Measurements from ENCODE around the gene FAIM2.

The FAIM2 gene

GRCh38 chr12:49903700-49904423 is at the start of gene FAIM2:
Gene FAIM2, minus strand, starts transcription at chr12:49903900. Its CDS starts 108 bp downstream, at chr12:49903792.
- DNase-seq: no peak

GRCh38 chr12:49953151-49953550 is 49.5 kb upstream of the FAIM2 start:
- DNase-seq: no peak

DNA sequence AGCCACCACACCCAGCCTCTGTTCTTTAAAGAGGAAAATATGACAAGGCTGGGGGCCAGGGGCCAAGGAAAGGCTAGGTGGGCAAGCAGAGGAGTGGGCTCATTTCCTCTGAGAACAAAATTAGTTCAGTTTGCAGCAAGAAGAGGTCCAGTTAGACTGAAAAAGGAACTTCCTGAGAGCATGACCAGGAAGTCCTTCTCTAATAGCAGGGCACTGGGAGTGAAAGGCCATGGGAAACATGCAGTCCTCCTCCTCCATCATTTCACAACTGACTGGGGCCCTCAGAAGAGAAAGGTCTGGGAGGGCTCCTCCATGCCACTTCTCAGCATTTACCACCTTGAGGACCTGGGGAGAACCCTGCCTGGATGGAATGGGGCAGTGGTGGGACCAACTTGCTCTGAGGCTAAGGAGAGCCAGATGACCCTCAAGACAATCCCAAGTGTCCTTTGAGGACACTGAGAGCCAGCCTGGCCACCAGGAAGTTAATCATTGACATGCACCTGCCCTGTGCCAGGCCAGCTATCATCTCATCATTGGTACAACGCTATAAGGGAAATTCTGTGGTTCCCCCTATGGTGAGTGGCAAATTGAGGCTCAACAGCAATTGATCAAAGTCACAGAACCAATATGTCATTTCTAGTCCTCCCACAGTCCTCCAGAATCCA is 48.8 kb upstream of the FAIM2 start:
- DNase-seq: no peak

- DNase-seq: no peak
These were observed 47.9 kb upstream of the FAIM2 start for GRCh38 chr12:49951411-49952240.

DNA sequence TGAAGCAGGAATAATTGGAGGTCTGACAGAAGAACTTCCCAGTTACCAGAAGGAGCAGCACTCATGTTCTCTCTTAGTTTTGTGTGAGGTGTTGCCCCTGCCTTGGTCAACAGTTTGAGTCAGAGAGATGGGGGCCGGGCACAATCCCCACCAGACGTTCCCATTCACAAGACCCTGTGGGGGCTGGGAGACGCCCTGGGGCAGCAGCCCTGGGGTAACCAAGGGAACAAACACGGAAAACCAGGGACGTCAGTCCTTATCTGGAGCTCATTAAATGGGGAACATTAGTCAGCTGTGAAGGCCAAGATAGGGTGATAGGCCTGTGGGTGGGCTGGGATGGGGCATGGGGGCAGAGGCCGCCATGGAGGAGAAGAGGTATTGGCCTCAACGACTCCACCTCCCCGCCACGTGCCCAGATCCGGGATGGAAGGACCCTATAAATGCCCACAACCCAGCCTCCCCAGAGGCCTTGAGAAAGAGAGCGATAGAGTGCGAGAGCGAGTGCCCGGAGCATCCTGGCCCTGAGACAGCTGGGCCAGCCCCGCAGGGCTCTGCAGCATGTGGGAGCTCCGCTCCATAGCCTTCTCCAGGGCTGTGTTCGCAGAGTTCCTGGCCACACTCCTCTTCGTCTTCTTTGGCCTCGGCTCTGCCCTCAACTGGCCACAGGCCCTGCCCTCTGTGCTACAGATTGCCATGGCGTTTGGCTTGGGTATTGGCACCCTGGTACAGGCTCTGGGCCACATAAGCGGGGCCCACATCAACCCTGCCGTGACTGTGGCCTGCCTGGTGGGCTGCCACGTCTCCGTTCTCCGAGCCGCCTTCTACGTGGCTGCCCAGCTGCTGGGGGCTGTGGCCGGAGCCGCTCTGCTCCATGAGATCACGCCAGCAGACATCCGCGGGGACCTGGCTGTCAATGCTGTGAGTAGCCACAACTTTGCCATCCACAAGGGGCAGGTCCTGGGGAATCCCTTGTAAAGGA is 46.9 kb upstream of the FAIM2 start, which contains the start of gene AQP2:
AQP2 (plus strand) TSS at position 465 of the 979 bp plus-strand sequence; CDS start at position 559, 94 bp downstream.
- DNase-seq: no peak

GRCh38 chr12:49949866-49950265 is 46.2 kb upstream of the FAIM2 start:
- no peak for DNase-seq

- DNase-seq: no peak
These were observed 45.5 kb upstream of the FAIM2 start for GRCh38 chr12:49948866-49949845.

DNA sequence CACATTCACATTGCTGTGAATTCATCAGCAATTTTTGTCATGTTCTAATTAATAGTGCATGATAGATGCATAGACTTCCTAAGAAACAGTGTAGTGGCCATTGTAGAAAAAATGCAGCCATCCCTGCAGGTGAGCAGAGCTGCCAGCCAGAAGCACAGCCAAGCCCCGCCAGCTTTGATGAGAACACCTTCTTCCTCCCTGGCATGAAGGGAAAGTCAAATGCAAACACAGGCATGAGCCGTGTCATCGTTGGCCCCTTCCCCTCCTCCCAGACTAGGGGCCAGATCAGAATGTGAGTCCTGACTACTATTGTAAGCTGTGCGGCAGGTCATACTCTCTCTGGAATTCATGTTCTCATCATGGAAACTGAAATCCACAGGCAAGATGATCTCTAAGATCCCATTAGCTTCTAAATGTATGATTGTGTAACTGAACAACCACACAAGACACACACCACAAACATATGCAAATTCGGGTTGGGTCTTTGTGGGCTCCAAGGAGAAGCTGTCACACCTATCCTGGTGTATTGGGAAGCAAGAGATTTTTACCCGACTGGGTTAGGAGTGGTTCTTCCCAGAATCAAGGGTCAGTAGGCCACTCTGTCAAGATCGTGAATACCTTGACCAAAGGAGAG is 44.0 kb upstream of the FAIM2 start:
- DNase-seq: no peak

- no peak for DNase-seq
These were observed 42.8 kb upstream of the FAIM2 start for GRCh38 chr12:49946497-49946896.

DNA sequence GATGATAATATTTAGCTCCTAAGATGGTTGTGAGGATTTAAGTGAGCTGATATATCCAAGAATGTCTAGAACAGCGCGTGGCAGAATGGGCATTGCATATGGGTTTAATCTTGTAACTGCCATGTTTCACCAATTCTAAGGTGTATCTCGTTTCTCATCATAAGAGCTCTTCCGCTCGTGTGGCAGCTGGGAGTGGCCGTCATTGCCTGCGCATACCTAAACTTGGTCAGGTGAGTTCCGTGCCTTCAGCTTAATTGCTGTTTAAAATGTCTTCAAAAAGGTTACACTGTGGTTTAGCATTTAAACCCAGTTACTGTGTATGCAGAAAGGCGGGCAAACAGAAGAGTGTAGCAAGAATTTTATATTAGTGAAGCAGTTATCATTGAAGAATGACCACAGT is 42.4 kb upstream of the FAIM2 start:
- DNase-seq: no peak

DNA sequence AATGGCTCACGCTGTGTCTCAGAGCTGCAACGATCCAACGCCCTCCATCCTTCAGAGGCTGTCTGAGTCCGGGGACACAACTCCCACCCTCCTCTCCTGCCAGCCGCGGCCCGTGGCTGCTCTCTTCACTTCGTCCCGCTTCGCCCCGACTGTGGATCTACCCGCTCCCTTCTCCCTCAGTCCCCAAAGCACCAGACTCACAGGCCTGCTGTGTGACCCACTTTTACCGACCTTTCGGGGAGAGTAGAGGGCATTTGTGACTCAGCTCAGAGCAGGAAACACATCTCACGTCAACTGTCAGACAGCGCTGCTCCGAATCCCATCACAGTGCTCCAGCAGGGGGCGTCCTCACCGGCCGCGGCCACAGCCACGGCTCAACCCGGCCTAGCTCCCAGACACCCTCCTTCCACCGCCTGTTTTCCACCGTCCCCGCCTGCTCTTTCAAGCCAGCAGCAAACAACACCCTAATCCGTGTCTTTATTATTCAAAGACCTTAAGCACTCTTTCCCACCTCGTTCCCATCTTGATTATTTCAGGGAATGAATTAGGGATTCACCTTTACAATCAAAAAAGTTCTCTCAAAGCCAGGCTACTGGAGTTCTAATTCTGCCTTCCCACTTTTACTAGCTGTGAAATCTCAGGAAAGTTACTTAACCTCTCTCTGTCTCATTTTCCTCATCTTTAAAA is 41.8 kb upstream of the FAIM2 start:
- DNase-seq: peak; percentile 80

- no peak for DNase-seq
These were observed 41.0 kb upstream of the FAIM2 start for GRCh38 chr12:49944718-49945117.

GRCh38 chr12:49944046-49944445 is 40.3 kb upstream of the FAIM2 start:
- no peak for DNase-seq

- DNase-seq: no peak
These were observed 39.9 kb upstream of the FAIM2 start for GRCh38 chr12:49943625-49943960.

DNA sequence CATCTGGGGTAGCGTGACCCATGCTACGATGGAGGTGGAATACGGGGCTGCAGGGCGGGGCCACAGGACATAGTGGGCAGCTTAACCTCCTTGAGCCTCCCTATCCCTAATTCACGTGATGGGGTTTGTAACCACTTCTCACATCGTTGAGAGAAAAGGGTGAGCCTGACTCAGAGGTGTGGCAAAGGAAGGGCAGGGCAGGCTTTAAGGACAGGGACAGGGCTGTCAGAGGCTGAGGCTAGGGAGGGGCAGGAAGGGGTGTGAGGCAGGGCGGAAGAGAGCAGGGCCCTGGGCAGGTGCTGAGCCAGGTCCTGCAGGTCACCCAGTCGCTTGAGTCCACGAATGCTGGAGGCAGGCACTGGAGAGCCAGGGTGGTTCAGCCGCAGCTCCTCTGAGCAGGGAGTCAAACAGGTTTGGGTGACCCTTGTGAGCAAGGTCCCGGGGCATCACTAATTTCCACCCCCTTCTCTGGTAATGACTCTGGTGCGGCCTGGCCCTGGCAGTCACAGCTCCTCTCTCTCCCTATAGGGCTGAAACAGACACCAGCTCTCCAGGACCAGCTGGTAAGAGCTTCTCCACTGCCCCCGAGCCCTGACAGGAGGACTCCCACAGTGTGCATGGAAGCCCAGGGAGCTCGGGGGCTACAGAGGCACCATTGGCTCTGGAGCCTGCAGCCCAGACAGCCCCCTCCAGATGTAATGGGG is 39.4 kb upstream of the FAIM2 start:
- peak; percentile 34 for DNase-seq

- DNase-seq: no peak
These were observed 38.8 kb upstream of the FAIM2 start for GRCh38 chr12:49942512-49942893.

- no peak for DNase-seq
These were observed 38.1 kb upstream of the FAIM2 start for GRCh38 chr12:49941556-49942511.

- no peak for DNase-seq
These were observed 36.0 kb upstream of the FAIM2 start for GRCh38 chr12:49939707-49940106.
